GM10847 (cell line): Measurements from ENCODE around the gene CATSPERE.

Experiments
- POLR2A ChIP-seq: IDR thresholded peaks from 2 replicates; pipeline ENCODE4 v1.6.1; 2011; ENCODE audit not compliant: insufficient read length; ENCODE audit errors: extremely low read depth

CATSPERE gene

DNA sequence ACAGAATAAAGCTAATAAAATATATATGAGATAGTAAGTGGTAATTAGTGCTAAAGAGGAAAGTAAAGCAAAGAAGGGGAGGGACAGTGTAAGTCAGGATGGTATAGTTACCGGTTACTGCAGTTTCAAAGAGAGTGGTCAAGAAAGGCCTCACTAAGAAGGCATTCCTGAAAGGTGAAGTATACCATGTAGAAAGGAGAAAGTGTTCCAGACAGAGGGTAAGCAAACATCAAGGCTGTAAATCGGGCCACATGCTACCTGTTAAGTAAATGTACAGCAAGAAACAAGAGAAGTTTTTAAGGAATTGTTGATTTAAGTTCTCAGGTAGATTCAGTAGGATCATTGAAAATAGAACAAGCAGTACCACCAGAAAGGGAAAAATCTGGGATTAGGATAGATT, 201.5 kb downstream of the CATSPERE start:
- no peak for TF ChIP-seq POLR2A

DNA sequence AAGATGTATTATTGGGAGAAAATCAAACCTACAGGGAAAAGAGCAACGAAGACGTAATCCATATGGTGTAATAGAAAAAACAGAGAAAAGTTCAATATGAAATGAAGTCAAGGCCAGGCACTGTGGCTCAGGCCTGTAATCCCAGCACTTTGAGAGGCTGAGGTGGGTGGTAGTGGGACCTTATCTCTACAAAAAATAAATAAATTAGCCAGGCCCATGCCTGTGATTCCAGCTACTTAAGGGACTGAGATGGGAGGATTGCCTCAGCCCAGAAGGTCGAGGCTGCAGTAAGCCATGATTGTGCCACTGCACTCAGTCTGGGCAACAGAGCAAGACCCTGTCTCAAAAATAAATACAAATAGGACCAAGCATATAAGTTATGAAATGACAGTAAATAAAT, 203.3 kb downstream of the CATSPERE start:
- no peak for TF ChIP-seq POLR2A

DNA sequence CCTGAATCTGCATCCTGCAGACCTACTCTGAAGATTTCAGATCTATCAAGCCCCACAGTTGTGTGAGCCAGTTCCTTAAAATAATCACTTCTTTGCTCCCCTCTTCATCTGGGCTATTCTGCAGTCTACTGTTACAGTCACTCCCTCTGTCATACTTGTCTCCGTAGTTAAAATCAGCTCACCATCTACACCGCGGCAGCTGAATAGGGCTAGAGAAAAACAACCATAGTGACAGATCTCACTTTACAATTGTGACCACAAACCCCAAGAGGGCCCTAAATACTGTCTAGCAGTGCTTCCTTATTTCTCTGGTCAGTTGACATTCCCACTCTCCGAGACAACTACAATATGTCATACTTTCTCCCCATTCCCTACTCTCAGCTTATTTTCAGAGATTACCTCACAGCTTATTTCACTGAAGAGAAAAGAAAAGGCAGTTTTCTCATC, 204.7 kb downstream of the CATSPERE start:
- TF ChIP-seq POLR2A = no peak

DNA sequence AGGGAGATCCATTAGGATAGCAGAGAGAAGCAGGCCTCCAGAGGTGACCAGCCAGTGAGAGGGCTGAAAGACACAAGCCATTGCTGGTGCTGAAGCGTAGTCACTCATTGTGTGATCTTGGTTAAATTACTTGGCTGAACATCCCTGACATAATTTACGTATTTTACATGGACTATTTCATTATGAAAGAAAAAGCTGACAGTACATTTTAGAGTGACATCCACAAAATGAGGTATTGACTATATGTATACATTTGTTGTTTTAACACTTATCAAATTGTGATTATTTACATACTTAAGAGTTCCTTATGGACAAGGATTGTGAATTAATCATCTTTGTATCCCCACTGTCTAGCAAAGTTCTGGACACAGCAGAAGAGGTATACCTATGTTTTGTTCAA, 206.7 kb downstream of the CATSPERE start:
- TF ChIP-seq POLR2A = no peak

DNA sequence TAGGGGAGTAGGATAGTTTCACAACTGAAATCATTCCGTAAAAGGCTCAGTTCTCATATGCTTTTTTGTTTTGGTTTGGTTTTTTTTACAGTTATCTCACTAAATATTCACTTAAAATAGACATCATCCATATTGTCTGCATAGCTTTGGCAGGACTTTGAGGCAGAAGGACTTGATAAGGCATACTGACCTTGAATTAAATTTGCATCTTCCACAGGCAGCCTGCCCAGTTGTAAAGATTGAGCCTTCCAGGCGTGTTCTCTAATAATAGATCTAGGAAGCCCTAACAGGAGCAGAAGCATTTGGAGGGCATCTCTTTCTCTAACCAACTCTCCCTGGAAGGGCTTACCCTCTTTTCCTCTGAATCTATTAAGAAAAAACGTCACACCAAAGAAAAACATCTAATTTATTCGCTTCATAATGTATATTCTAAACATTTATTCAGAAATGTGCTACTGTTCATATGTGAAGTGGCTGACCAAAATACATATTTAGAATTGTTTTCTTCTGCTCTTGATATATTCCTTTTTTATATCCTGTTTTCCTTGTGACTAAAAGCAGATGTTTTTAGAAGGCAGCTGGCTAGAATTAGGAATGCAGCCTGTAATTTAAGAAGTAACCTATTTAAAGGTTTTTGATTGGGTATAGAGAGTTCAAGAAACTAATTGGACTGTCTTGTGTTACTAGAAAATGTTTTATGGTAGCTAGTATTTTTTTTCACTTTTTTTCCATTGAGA, 212.0 kb downstream of the CATSPERE start:
- no peak for TF ChIP-seq POLR2A

DNA sequence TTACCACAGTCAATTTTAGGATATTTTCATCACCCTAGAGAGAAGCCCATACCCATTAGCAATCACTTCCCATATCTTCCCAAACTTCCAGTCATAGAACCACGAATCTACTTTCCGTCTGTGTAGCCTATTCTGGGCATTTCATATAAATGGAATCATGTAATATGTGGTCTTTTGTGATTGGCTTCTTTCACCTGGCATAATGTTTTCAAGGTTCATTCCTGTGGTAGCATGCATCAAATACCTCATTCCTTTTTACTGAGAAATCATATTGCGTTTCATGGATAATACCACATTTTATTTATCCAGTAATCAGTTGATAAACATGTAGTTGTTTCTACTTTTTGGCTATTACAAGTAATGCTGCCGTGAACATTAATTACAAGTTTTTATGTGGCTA, 213.4 kb downstream of the CATSPERE start:
- no peak for TF ChIP-seq POLR2A

DNA sequence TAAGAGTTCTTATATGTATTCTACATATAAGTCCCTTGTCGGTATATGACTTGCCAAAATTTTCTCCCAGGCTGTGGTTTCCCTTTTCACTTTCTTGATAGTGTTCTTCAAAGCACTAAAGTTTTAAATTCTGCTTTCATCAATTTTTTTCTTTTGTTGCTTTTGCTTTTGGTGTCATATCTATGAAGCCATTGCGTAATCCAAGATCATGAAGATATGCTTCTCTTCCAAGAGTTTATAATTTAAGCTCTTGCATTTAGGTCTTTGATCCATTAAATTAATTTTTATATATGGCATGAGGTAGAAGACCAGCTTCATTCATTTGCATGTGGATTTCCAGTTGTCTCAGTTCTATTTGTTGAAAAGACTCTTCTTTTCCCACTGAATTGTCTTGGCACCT, 214.1 kb downstream of the CATSPERE start:
- TF ChIP-seq POLR2A = no peak

DNA sequence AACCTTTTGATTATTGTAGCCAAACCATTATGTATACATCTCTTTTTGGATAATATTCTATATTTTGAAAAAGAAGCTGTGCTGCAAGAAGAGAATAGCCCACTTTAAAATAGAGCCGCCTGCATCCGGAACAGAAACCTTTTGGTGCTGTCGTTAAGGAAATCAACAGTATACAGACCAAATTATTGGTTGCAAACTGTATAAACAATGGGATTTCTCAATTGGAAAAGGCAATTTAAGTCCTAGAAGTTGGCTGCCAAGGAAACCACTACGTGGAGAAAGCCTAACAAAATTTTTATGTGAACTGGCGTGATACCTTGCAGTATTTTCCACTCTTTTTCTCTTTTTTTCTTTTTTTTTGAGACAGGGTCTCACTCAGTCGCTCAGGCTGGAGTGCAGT, 217.6 kb downstream of the CATSPERE start:
- TF ChIP-seq POLR2A = no peak

DNA sequence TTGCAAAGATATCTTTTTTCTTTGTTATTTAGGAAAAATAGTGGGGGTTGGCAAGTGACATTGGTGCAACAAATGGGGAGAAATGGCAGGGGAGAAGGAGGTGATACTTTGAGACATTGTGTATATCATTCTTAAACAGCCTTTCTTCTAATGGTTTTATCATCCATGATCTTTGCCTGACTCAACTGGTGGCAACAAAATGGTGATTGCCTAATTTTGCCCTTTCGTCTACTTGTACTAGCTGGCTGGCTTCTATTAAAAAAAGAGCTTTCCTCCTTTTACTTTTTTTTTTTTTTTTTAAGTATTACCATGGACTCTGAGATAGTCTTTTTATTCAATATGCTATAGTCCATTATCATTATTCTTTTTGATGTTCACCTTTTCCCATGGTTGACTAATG, 219.6 kb downstream of the CATSPERE start:
- TF ChIP-seq POLR2A = no peak
